Ovary (tissue), 9 donors: ENCODE measurements around the gene GPSM1. TPM values are rescaled to one million over a fixed set of nuclear protein-coding genes. Genes with fewer than 3 reads are reported as not detected.

Experiments used
- DNase-seq, 5 donors: peaks; one replicate each; pipeline ENCODE4 v3.0.0-alpha.2; 2019 to 2020
- H3K27ac ChIP-seq, 2 donors: fragments of 200-600 bp; one replicate each; pipeline versions ENCODE4 v1.5.1 to v1.8.0; 2019 to 2022
- H3K27me3 ChIP-seq: fragments of 200-600 bp; one replicate; pipeline ENCODE4 v1.8.0; 2022
- H3K36me3 ChIP-seq: fragments of 200-600 bp; sonication (generic); one replicate; pipeline ENCODE4 v1.5.1; 2019
- H3K4me1 ChIP-seq: one replicate; pipeline ENCODE4 v1.8.1; 2013; ENCODE audit warnings: mild to moderate bottlenecking, moderate library complexity; ENCODE audit not compliant: insufficient read depth
- H3K4me3 ChIP-seq: fragments of 200-600 bp; sonication (generic); one replicate; pipeline ENCODE4 v1.5.1; 2017
- H3K9me3 ChIP-seq, 2 donors: fragments of 200-600 bp in 1 of 2; sonication (generic) in 1 of 2; one replicate each; pipeline versions ENCODE4 v1.5.1 to v1.8.1; 2013 to 2019; ENCODE audit warnings: mild to moderate bottlenecking in 1 of 2, moderate library complexity in 1 of 2
- EP300 ChIP-seq: sonication (generic); formaldehyde crosslinking; IDR thresholded peaks from one replicate; pipeline ENCODE4 v1.6.1; 2017; ENCODE audit warnings: antibody characterized with exemption
- POLR2A ChIP-seq: fragments of 450-650 bp; IDR thresholded peaks from one replicate; pipeline ENCODE4 v1.6.1; 2017; ENCODE audit warnings: antibody characterized with exemption, mild to moderate bottlenecking, moderate library complexity
- WGBS, 3 donors: extraction: QIAGEN DNeasy Blood & Tissue Kit in 1 of 3; methylation state at CpG; one replicate each; pipeline versions ENCODE4 v1.1.5 to v1.1.7; 2013 to 2017; 5-methylcytosine and 5-hydroxymethylcytosine counted together
- intact Hi-C, 4 donors: fragments of 100-400 bp; cut with DNase I; formaldehyde crosslinking; loops; one replicate each; pipeline versions ENCODE4 v1.11.0 to v1.15.1; 2022 to 2023
- polyA plus RNA-seq, 2 donors: library from polyadenylated mRNA; stranded (reverse); fragments of 200-250 nt in 1 of 2; fragments of 350-450 nt in 1 of 2; fragmentation: Illumina TruSeq in 1 of 2; extraction: RNeasy Lipid Tissue Mini Kit (QIAGEN cat#74804) in 1 of 2; gene quantifications; one replicate each; pipeline ENCODE4 v1.2.3, GENCODE V29; 2013 to 2014
- total RNA-seq, 7 donors: library from RNA; depleted of rRNA in 2 of 7; stranded (reverse); fragments of >200 nt in 2 of 7; fragmentation: NEBNext Ultra II Directional in 3 of 7; extraction: Animal tissue kit (Norgen Biotek cat#: 25700) in 3 of 7; gene quantifications; one replicate each; pipeline versions ENCODE4 v1.1.0 to v1.2.4, GENCODE V29; 2016 to 2023
- TF ChIP-seq, protein P1 (sequence below), 3 donors: fragments of 450-650 bp in 2 of 3; fragments of 200-600 bp in 1 of 3; IDR thresholded peaks; one replicate each; pipeline versions ENCODE4 v1.5.1 to v1.8.0; 2016 to 2022; ENCODE audit warnings: antibody characterized with exemption in 3 of 3, mild to moderate bottlenecking in 1 of 3
- donor health status: DM: no; HTN: no; CAD: no; lungs with moderate emphysema.
- donor health status: DM: no; HTN: no; CAD: no.
- donor health status: Bipolar disorder and iron deficiency.
- donor health status: DM: yes; HTN: yes; CAD: no.
- donor health status: DM: no; HTN: no; CAD: no.
- donor health status: DM: yes; HTN: yes; CAD: no.

GPSM1 gene
- total and polyA plus RNA-seq, 9 donors = 0.57 to 65.4 (median 36.3) TPM

DNA sequence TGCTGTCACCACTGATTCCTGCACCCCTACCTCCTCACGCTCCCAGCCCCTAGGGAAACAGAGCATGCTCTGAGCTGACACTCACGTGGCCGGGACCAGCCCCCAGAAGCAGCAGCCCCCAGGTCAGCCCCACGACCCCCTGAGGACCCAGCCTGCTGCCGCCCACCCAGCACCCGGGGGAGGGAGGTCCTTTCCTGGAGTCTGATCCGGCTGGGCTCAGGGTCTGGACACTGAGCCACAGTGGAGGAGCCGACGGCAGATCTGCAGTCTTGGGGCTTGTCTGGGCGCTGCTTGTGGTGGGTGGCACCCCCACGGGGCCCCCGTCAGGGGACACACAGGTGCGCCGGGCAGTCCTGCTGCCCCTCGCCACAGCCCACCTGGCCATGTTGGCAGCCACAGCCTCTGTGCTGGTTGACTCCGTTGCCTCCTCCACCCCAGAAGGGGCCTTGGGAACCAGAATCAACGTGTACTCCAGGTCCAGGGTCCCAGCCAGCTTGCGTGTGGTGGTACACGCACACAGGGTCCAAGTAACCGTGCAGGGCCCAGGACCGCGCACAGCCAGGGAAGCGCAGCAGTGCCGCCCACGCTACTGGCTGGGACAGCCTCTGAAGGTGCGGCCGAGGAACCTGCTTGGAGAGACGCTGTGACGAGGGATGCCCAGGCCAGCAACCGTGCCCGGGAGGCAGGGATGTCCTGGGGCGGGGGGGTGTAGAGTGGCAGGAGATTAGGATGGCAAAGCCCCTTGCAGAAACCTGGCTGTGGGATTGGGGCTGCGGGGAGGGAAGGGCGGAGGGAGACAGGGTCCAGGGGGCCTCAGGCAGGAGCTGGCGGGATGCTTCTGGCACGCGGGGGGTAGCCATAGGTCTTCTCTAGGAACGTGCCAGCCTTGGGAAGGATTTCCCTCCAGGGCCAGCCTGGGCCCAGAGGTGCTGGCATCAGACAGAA lies 32.7 kb downstream of the GPSM1 start:
- H3K9me3 ChIP-seq = no peaks in the 10 kb centered on the region
- no peaks in the 10 kb centered on the region for H3K36me3 ChIP-seq
- no peak overlapping the region for H3K27ac ChIP-seq
- H3K4me3 ChIP-seq = no peak overlapping the region
- no peaks in the 10 kb centered on the region for H3K27me3 ChIP-seq
- WGBS, 3 donors = 33 to 54% (median 37%) methylated on average over 30 to 38 of the region's 38 CpGs
- H3K4me1 ChIP-seq = peaks cover 7% of the 10 kb centered on the region
- intact Hi-C loops = loop anchor here in 1 of 4 donors (5.0 kb wide), 1 partner anchor 33 kb away; the partner anchor contains the start of gene GPSM1
- DNase-seq = no peak
- no peak for TF ChIP-seq EP300

GRCh38 chr9:136361047-136361753 lies 33.9 kb downstream of the GPSM1 start:
- Histone ChIP-seq H3K36me3 (no peaks in the 10 kb centered on the region), H3K27me3 (no peaks in the 10 kb centered on the region), H3K27ac (no peak overlapping the region), H3K4me1 (peaks cover 7% of the 10 kb centered on the region), H3K4me3 (no peak overlapping the region), H3K9me3 (no peaks in the 10 kb centered on the region)
- no peak for TF ChIP-seq POLR2A
- TF ChIP-seq, protein P1, sequence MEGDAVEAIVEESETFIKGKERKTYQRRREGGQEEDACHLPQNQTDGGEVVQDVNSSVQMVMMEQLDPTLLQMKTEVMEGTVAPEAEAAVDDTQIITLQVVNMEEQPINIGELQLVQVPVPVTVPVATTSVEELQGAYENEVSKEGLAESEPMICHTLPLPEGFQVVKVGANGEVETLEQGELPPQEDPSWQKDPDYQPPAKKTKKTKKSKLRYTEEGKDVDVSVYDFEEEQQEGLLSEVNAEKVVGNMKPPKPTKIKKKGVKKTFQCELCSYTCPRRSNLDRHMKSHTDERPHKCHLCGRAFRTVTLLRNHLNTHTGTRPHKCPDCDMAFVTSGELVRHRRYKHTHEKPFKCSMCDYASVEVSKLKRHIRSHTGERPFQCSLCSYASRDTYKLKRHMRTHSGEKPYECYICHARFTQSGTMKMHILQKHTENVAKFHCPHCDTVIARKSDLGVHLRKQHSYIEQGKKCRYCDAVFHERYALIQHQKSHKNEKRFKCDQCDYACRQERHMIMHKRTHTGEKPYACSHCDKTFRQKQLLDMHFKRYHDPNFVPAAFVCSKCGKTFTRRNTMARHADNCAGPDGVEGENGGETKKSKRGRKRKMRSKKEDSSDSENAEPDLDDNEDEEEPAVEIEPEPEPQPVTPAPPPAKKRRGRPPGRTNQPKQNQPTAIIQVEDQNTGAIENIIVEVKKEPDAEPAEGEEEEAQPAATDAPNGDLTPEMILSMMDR (IDR thresholded peaks at IDR 0.05) = no peak
- no peak for TF ChIP-seq EP300
- intact Hi-C loops = loop anchor here in 1 of 4 donors (5.0 kb wide), 1 partner anchor 34 kb away; the partner anchor contains the start of gene GPSM1
- 41 to 59% (median 48%) methylated on average over 34 to 43 of the region's 43 CpGs for WGBS, 3 donors
- no peak for DNase-seq

GRCh38 chr9:136361754-136362449 lies 34.6 kb downstream of the GPSM1 start:
- Histone ChIP-seq H3K4me1 (peaks cover 7% of the 10 kb centered on the region), H3K27ac (no peak overlapping the region), H3K36me3 (no peaks in the 10 kb centered on the region), H3K27me3 (no peaks in the 10 kb centered on the region), H3K4me3 (no peak overlapping the region), H3K9me3 (no peaks in the 10 kb centered on the region)
- TF ChIP-seq, protein P1 (IDR thresholded peaks at IDR 0.05) = no peak
- TF ChIP-seq EP300 (no peak), POLR2A (no peak)
- 80 to 86% (median 85%) methylated on average over 26 of the region's 26 CpGs for WGBS, 3 donors
- no peak for DNase-seq
- intact Hi-C loops = loop anchor here in 1 of 4 donors (5.0 kb wide), 1 partner anchor 35 kb away; the partner anchor contains the start of gene GPSM1

GRCh38 chr9:136362450-136362784 lies 35.1 kb downstream of the GPSM1 start:
- Histone ChIP-seq H3K27me3 (no peaks in the 10 kb centered on the region), H3K4me3 (no peak overlapping the region), H3K36me3 (no peaks in the 10 kb centered on the region), H3K27ac (no peak overlapping the region), H3K4me1 (peaks cover 7% of the 10 kb centered on the region), H3K9me3 (no peaks in the 10 kb centered on the region)
- intact Hi-C loops = loop anchor here in 1 of 4 donors (5.0 kb wide), 1 partner anchor 35 kb away; the partner anchor contains the start of gene GPSM1
- TF ChIP-seq, protein P1 (IDR thresholded peaks at IDR 0.05) = no peak
- no peak for TF ChIP-seq POLR2A
- no peak for TF ChIP-seq EP300
- 83 to 96% (median 87%) methylated on average over 5 to 6 of the region's 6 CpGs for WGBS, 3 donors
- no peak for DNase-seq
